ENCODE data around the gene TMEM116.

TMEM116 gene

DNA sequence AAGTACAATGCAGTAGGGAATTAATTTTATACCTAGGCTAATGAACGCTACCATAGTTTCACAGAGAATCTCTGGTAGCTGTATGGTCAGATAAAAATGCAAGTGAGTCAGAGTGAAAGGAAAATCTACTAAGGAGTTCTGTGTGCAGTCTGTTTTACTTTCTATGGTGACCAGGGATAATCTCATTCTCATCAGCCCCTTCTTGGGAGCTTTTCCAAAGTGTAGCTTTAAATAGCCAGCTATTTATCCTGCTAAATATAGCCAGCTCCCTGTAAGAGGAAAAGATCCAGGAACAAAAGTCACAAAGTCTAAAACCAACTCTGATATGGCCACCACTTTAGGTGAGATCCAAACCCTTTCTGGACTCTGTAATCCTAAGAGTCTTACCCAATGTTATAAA is 75.5 kb downstream of the TMEM116 start:
- no peak overlapping the region for H3K4me3 Mint-ChIP-seq
- peaks cover 1% of the 10 kb centered on the region for H3K36me3 Mint-ChIP-seq
- H3K4me1 Mint-ChIP-seq: no peaks in the 10 kb centered on the region
- no peak for DNase-seq
- CTCF ChIA-PET: no interaction called here
- H3K9me3 Mint-ChIP-seq: no peaks in the 10 kb centered on the region
- no peaks in the 10 kb centered on the region for H3K27me3 Mint-ChIP-seq
- H3K27ac Mint-ChIP-seq: no peak overlapping the region

DNA sequence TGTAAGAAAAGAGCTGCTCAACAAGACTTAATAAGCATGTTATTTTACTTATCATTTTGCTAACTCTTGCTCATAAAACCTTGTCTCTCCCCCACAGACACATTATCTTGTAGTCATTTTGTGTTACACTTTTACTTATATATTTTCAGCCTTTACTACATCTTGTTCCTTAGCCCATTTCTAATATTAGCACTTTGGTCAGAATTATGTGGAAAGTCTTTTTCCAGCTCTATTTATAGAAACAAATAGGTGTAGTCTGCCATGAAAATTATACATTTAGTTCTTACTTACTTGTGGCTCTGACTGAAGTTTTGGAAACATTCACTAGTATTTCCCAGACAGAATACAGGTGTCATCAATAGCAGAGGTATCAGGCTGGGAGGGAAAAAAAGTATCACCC is 76.1 kb downstream of the TMEM116 start:
- CTCF ChIA-PET: interaction anchor here (1.3 kb wide), 1 partner anchor 77 kb away, joined by 6 read pairs; the partner anchor contains the start of genes ERP29 and TMEM116
- no peaks in the 10 kb centered on the region for H3K9me3 Mint-ChIP-seq
- no peaks in the 10 kb centered on the region for H3K4me1 Mint-ChIP-seq
- H3K4me3 Mint-ChIP-seq: no peak overlapping the region
- DNase-seq: no peak
- H3K36me3 Mint-ChIP-seq: peaks cover 1% of the 10 kb centered on the region
- H3K27me3 Mint-ChIP-seq: no peaks in the 10 kb centered on the region
- H3K27ac Mint-ChIP-seq: no peak overlapping the region

DNA sequence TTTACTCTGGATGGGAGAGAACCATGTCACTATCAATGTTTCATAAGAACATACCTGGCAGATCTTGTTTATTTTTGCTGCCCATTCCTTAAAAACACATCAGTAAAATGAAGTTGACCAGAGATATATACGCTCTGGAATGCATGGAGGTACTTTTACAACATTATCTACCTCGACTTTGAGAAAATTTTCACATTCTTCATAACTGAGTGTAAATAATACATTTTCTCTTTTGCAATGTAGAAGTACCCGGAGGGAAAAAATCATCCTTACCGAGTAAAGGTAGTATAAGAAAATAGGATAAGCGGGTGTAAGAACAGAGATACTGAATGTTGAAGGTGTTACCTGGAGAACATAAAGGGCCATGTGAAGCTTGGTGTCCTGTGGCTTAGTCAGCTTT is 80.7 kb downstream of the TMEM116 start:
- CTCF ChIA-PET: no interaction called here
- Mint-ChIP-seq H3K9me3 (no peaks in the 10 kb centered on the region), H3K4me1 (no peaks in the 10 kb centered on the region), H3K4me3 (no peak overlapping the region), H3K36me3 (peaks cover 2% of the 10 kb centered on the region), H3K27me3 (no peaks in the 10 kb centered on the region), H3K27ac (no peak overlapping the region)
- no peak for DNase-seq

DNA sequence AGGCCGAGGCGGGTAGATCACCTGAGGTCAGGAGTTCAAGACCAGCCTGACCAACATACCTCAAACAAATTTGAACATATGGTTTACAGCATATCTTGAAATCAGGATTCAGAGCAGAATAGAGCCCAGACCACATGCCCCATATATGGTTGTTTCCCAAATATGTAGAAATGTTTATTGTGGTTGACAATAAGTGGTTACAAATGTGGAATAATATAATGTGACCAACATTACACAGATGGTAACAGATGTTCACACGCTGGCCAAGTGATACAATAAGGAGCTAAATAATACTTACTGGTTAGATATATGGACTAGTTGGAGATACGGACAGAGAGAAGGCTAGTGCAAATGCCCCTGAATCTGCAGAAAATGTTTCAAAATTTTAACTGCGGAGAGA is 85.6 kb downstream of the TMEM116 start:
- no peaks in the 10 kb centered on the region for H3K27me3 Mint-ChIP-seq
- H3K27ac Mint-ChIP-seq: no peak overlapping the region
- no peak overlapping the region for H3K4me3 Mint-ChIP-seq
- peaks cover 1% of the 10 kb centered on the region for H3K36me3 Mint-ChIP-seq
- H3K9me3 Mint-ChIP-seq: no peaks in the 10 kb centered on the region
- CTCF ChIA-PET: no interaction called here
- no peak for DNase-seq
- no peaks in the 10 kb centered on the region for H3K4me1 Mint-ChIP-seq

DNA sequence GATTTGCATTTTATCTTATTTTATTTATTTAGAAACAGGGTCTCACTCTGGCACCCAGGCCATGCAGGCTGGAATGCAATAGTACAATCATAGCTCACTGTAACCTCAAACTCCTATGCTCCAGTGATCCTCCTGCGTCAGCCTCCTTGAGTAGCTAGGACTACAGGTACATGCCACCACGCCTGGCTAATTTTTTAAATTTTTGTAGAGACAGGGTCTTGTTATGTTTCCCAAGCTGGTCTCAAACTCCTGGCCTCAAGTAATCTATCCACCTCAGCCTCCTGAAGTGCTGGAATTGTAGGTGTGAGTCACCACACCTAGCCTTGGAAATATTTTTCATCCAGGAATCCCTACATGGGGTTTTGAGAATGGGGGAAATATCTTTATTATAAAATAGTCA is 86.3 kb downstream of the TMEM116 start:
- H3K4me3 Mint-ChIP-seq: no peak overlapping the region
- no peaks in the 10 kb centered on the region for H3K27me3 Mint-ChIP-seq
- H3K4me1 Mint-ChIP-seq: no peaks in the 10 kb centered on the region
- H3K9me3 Mint-ChIP-seq: no peaks in the 10 kb centered on the region
- CTCF ChIA-PET: no interaction called here
- DNase-seq: no peak
- H3K27ac Mint-ChIP-seq: no peak overlapping the region
- peaks cover 1% of the 10 kb centered on the region for H3K36me3 Mint-ChIP-seq

DNA sequence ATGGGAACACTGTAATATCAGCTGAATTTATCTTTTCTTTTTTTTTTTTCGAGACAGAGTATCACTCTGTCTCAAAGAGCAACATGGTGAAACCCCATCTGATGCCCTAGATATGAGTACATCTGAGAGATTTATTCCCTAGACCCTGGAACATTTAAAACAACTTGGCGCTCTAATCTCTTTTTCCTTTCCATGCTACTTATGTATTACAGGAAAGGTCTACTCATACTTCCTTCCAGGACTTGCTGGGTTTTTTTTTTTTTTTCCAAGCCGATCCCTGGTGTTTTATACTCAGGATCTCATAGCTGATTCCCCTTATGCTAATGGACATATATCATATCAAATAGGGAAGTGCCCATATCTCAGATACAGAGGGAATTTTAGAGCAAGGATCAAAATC is 87.8 kb downstream of the TMEM116 start:
- Mint-ChIP-seq H3K27me3 (no peaks in the 10 kb centered on the region), H3K9me3 (no peaks in the 10 kb centered on the region), H3K27ac (no peak overlapping the region), H3K36me3 (peaks cover 1% of the 10 kb centered on the region), H3K4me1 (no peaks in the 10 kb centered on the region), H3K4me3 (no peak overlapping the region)
- DNase-seq: no peak
- CTCF ChIA-PET: no interaction called here

DNA sequence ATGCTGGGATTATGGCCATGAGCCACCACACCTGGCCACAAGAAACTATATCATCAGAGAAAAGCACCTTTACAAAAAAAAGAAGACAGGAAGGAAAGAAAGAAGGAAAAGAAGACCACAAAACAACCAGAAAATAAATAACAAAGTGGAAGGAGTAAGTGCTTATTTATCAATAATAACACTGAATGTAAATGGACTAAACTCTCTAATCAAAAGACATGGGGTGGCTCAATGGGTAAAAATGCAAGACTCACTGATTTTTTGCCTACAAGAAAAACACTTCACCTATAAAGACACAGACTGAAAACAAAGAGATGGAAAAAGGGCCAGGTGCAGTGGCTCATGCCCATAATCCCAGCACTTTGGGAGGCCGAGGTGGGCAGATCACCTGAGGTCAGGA is 105.2 kb downstream of the TMEM116 start:
- Mint-ChIP-seq H3K27me3 (no peaks in the 10 kb centered on the region), H3K27ac (no peak overlapping the region), H3K4me3 (no peak overlapping the region), H3K9me3 (peaks cover 14% of the 10 kb centered on the region), H3K36me3 (peaks cover 29% of the 10 kb centered on the region), H3K4me1 (no peaks in the 10 kb centered on the region)
- no peak for DNase-seq
- CTCF ChIA-PET: no interaction called here

DNA sequence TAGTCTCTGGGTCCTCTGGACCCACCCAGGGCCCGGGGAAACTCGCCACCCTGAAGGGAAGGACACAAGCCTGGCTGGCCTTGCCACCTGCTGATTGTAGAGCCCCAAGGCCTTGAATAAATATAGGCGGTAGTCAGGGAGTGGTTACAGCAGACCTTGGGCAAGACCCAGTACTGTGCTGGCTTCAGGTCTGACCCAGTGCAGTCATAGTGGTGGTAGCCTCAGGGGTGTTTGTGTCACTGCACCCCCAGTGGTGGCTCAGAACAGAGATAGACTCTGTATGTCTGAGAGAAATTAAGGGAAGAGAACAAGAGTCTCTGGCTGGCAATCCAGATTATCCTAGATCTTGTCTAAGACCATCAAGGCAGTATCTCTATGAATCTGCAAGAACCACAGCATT is 107.5 kb downstream of the TMEM116 start:
- Mint-ChIP-seq H3K4me1 (no peaks in the 10 kb centered on the region), H3K4me3 (no peak overlapping the region), H3K9me3 (peaks cover 14% of the 10 kb centered on the region), H3K27ac (no peak overlapping the region), H3K36me3 (peaks cover 34% of the 10 kb centered on the region), H3K27me3 (no peaks in the 10 kb centered on the region)
- CTCF ChIA-PET: no interaction called here
- DNase-seq: no peak

DNA sequence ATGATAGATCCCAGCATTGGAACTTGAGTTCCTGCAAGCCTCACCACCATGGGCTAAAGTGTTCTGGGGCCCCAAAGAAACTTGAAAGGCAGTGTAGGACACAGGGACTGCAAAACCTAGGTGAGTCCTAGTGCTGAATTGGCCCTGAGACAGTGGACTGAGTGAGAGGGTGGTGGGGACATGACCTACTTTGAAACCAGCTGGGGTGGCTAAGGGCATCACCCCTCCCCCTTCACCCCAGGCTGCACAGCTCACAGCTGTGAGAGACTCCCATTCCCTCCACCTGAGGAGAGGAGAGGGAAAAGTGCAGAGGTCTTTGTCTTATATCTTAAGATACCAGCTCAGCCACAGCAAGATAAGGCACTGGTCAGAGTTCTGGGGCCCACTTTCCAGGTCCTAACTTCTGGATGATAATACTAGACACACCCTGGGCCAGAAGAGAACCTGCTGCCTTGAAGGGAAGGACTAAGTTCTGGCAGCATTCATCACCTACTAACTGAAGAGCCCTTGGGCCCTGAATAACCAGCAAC is 108.5 kb downstream of the TMEM116 start:
- Mint-ChIP-seq H3K9me3 (peaks cover 14% of the 10 kb centered on the region), H3K27me3 (no peaks in the 10 kb centered on the region), H3K36me3 (peaks cover 34% of the 10 kb centered on the region), H3K27ac (no peak overlapping the region), H3K4me1 (no peaks in the 10 kb centered on the region), H3K4me3 (no peak overlapping the region)
- DNase-seq: no peak
- CTCF ChIA-PET: interaction anchor here (0.7 kb wide), 1 partner anchor 16 kb away, joined by 4 read pairs; no protein-coding TSS in a partner anchor

DNA sequence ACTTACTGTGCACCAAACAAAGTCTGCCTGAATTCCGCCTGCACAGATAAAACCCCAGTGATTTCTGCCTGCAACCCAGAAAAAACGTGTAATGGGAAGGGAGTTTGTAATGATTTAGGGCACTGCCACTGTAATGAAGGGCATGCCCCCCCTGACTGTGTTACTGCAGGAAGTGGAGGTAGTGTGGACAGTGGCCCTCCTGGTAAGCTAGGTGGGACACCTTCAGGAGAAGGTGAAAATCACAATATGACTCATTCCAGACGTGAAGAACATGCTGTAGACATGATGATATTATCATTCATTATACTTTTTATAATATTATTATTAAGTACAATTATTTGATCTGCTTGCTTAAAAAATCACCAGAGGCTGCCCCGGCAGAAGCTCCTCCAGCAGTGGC is 111.8 kb downstream of the TMEM116 start:
- no peak for DNase-seq
- CTCF ChIA-PET: no interaction called here
- no peak overlapping the region for H3K27ac Mint-ChIP-seq
- no peak overlapping the region for H3K4me3 Mint-ChIP-seq
- H3K27me3 Mint-ChIP-seq: no peaks in the 10 kb centered on the region
- no peaks in the 10 kb centered on the region for H3K4me1 Mint-ChIP-seq
- H3K36me3 Mint-ChIP-seq: peaks cover 21% of the 10 kb centered on the region
- H3K9me3 Mint-ChIP-seq: peaks cover 5% of the 10 kb centered on the region

DNA sequence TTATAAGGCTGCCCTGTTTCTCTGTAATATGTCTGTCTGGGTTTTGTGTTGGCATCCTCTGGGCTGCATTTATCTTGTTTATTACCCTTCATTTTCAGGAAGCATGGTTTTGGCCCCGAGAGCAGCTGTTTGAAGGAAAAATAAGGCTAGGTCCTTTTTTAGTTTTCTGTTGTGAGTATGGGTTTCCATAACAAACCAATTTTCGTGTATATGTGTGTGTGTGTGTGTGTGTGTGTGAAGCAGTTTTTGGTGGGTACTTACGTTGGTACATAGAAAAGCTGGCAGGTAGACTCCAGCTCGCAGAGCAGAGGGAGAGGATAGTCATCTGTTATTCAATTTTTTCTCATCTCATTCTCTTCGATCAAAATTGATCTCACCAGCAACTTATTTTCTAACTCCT is 118.4 kb downstream of the TMEM116 start:
- Mint-ChIP-seq H3K36me3 (peaks cover 37% of the 10 kb centered on the region), H3K27me3 (no peaks in the 10 kb centered on the region), H3K4me1 (no peaks in the 10 kb centered on the region), H3K9me3 (no peaks in the 10 kb centered on the region), H3K4me3 (no peak overlapping the region), H3K27ac (no peak overlapping the region)
- DNase-seq: no peak
- CTCF ChIA-PET: no interaction called here

DNA sequence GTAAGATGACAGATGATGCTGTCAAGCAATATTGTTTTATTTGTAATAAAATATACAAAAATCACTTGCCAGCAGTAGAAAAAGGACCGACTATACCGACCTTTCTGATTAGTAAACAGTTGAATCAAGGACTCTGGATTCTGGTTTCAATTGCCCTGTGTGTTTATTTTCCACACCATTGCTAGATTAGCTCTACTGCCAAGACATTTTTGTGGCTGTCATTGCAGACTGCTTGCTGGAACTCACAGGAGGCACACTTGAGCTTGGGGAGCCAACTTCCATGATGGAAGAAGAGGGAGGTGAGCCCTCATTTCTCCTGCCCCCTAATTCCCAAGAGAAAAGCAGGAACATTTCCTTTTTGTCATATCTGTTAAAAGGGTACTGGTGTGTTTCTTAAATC is 119.7 kb downstream of the TMEM116 start:
- Mint-ChIP-seq H3K27me3 (no peaks in the 10 kb centered on the region), H3K4me1 (no peaks in the 10 kb centered on the region), H3K27ac (no peak overlapping the region), H3K4me3 (no peak overlapping the region), H3K36me3 (peaks cover 47% of the 10 kb centered on the region), H3K9me3 (no peaks in the 10 kb centered on the region)
- DNase-seq: no peak
- CTCF ChIA-PET: no interaction called here

DNA sequence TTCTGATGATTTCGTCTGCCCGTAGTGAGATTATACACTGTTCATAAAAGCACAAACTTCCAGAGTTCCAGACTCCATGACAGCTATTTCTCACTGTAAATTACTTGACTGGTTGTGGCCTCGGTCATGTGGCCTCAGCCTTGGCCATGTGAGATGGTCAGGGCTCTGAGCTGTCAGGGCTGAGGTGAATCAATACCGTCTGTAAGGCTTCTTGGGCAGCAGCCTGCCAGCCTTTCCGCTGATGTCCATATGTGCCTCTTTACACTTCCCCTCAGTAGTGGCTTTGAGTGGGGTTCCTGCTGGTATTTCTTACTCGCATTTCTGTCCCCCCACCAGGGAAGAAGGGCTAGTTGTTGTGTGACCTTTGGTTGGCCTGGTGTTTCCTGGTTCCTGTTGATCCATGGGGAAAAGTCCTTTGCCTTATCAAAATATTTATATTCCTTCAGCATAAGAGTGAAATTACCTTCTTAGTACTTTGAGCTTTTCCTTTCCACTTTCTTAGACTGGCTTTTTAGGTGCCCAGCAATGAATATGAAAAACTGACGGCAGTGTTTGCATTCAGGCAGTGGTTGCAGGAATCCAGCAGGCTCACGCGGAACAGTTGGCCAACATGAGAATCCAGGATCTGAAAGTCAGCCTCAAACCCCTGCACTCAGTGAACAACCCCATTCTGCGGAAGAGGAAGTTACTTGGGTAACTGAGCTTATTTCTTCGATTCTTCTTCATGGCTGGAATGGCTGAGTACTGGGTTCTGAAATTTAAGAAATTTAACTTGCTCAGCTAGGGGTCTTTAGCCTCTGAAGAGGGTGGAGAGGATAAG is 124.8 kb downstream of the TMEM116 start:
- no peak for DNase-seq
- Mint-ChIP-seq H3K4me1 (no peaks in the 10 kb centered on the region), H3K4me3 (no peak overlapping the region), H3K9me3 (no peaks in the 10 kb centered on the region), H3K36me3 (peaks cover 65% of the 10 kb centered on the region), H3K27me3 (no peaks in the 10 kb centered on the region), H3K27ac (peak overlapping the region; percentile 42)
- CTCF ChIA-PET: interaction anchor here (0.7 kb wide), 1 partner anchor 18 kb away, joined by 4 read pairs; no protein-coding TSS in a partner anchor

DNA sequence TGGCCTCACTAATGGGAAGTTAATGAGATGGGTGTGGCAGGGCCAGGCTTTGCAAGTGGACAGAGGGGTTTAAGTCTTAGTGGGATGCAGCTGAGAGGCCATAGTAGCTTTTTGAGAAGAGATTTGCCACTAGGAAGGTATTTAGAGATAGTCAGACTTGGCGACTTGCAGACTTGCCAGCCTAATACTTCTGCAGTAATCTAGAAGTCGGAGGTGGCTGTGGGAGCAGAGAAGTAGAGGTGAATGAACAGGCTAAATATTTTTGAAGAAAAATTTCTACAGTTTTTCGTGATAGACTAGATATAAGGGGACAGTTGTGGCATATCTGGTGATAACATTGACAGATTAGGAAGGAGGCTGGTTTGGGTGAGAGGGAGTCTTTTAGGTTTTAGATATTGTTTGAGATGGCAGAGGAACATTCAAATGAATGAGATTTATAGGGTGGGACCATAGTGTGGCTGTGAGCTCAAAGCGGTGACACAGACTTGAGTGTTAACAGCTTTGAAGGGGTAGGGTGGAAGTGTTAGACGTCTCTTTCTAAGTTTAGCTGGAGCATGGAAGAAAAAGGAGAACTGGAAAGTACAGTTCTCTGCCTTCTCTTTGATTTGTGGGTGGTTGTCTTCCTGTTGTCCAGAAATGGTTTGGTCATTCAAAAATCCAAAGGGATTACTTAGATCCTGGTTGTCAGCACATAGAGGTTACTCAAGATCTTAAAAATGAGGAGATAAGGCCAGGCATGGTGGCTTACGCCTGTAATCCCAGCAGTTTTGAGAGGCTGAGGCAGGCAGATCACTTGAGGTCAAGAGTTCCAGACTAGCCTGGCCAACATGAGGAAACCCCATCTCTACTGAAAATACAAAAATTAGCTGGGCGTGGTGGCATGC is 126.1 kb downstream of the TMEM116 start:
- H3K4me3 Mint-ChIP-seq: no peak overlapping the region
- DNase-seq: no peak
- H3K4me1 Mint-ChIP-seq: no peaks in the 10 kb centered on the region
- no peaks in the 10 kb centered on the region for H3K9me3 Mint-ChIP-seq
- peaks cover 63% of the 10 kb centered on the region for H3K36me3 Mint-ChIP-seq
- H3K27ac Mint-ChIP-seq: no peak overlapping the region
- no peaks in the 10 kb centered on the region for H3K27me3 Mint-ChIP-seq
- CTCF ChIA-PET: no interaction called here
